DOHH2 (cell line): ENCODE data around the gene FASN.

Experiments used
- CTCF ChIP-seq: fragments of 200-600 bp; sonication (generic); IDR thresholded peaks from one replicate; pipeline ENCODE4 v1.5.1; 2014; ENCODE audit warnings: antibody characterized with exemption, mild to moderate bottlenecking, low read depth, low read length; ENCODE audit not compliant: poor library complexity, severe bottlenecking
- EZH2phosphoT487 ChIP-seq: fragments of 200-600 bp; sonication (generic); IDR thresholded peaks from 2 replicates; pipeline ENCODE4 v1.6.1; 2017; ENCODE audit warnings: borderline replicate concordance, mild to moderate bottlenecking, antibody characterized with exemption, low read length, moderate library complexity, mixed read lengths

- TF ChIP-seq CTCF (no peak), EZH2phosphoT487 (no peak)
Observed at GRCh38 chr17:82112181-82112913, 14.3 kb upstream of the FASN start.
